AG20443 (cell line): ENCODE results near the gene SPSB3.

Experiments used
- DNase-seq: peaks from one replicate; pipeline ENCODE4 v3.0.0; 2012; ENCODE audit warnings: low spot score, mixed read lengths

Gene SPSB3

GRCh38 chr16:1782408-1783264, at the start of gene SPSB3, which contains the start of gene NUBP2:
TSS of gene SPSB3 (minus strand) at chr16:1782571. CDS start at chr16:1781483, 1,088 bp downstream.
TSS of gene NUBP2 (plus strand) at chr16:1782960. CDS start at chr16:1783021, 61 bp downstream.
- peak; percentile 99 for DNase-seq

DNA sequence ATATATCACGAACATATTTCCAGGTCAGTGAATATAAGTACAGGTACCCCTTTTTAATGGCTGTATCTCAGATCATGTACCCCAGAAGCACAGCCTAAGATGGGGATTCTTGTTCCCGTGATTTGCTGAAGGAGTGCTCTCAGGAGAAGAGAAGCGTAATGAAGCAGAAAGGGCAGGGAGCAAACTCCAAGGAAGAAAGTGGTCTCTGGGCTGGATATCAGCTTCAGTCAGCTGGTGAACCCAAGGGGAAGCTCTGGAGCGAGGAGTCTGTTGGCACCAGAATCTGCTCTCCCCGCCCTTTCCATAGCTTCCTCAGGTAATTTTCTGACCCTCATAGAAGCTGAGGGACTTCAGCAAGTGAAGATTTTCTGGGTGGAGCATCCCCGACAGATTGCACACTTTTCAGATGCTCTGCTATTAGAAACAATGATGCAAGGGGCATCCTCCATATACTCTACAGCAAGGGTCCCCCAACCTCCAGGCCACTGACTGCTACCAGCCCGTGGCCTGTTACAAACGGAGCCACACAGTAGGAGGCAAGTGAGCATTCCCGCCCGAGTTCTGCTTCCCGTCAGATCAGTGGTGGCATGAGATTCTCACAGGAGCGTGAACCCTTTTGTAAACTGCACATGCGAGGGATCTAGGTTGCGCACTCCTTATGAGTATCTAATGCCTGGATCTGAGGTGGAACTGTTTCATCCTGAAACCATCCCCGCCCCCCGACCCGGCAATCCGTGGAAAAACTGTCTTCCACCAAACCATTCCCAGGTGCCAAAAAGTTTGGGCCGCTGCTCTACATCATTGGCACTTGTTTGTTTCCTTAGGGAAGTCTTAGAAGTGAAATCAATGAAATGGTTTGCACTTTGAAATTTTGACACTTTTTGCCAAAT, 49.1 kb upstream of the SPSB3 start:
- DNase-seq = no peak

- no peak for DNase-seq
These were observed 47.8 kb upstream of the SPSB3 start for GRCh38 chr16:1830213-1830612.

GRCh38 chr16:1828645-1829410, 46.5 kb upstream of the SPSB3 start:
- no peak for DNase-seq

DNA sequence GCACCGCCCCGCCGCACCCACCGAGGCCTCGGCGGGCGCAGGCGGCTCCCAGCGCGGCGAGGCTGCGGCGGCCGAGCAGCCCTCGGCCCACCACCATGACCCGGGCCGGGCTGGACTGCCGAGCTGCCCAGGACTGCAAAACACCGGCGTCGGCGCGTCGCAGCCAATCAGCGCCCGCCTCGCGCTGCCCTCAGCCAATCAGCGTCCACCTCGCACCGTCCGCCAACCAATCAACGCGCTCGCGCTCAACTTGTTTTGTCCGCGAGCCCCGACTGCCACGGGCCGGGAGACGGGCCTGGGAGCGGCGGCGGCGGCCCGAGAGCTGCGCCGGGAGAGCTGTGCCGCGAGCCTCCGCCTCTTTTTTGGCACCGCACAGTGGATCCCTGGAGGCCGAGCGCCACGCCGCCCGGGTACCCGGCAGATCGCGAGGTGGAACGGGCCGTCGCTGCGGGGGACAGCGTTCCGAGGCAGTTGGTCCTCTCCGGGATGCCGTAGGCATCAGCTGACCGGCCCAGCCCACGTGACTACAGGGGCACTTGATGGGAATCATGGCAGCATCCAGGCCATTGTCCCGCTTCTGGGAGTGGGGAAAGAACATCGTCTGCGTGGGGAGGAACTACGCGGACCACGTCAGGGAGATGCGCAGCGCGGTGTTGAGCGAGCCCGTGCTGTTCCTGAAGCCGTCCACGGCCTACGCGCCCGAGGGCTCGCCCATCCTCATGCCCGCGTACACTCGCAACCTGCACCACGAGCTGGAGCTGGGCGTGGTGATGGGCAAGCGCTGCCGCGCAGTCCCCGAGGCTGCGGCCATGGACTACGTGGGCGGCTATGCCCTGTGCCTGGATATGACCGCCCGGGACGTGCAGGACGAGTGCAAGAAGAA, 44.6 kb upstream of the SPSB3 start, which contains the start of the genes FAHD1 and HAGH:
Gene FAHD1, plus strand, starts transcription at position 516 of the 883 bp plus-strand sequence. Its CDS starts 33 bp downstream, at position 549.
Gene HAGH, minus strand, starts transcription at position 135 of the 883 bp plus-strand sequence. Its CDS starts 38 bp downstream, at position 97.
- peak; percentile 100 for DNase-seq

DNA sequence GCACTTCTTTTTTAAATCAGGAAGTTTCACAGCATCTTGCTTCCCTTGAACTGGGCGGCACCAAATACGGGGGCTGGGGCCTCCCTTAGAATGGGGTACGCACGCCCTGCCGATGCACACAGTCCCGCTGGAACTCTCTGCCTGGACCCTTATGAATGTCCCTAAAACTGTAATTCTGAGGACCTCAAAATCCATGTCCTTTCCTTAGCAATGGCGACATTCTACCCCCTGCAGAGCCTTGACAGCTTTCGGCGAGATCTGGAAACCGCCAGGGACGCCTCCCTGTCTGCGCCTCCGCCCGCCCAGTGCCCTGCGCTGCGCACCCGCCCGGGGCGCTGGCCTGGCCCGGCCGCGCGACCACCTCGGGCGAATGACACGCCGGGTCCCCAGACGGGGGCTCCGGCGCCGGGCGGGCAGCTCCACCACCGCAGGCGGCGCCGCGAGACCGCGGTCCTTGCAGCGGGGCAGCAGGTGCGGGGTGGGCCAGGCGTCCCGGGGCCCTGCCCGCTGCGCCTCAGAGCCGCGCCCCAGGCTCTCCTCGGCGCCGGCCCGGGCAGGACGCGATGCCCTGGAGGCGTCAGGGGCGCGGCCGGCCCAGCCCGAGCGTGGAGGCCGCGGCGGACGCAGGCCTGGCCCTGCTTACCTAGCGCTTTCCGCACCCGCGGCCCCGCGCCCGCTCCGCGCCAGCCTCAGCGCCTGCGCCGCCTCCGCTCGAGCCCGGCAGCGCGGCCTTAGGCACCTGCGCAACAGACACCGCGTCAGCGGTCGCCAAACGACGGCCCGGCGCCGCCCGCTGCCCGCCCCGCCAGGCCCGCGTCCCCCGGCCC, 43.7 kb upstream of the SPSB3 start:
- peak; percentile 67 for DNase-seq

DNA sequence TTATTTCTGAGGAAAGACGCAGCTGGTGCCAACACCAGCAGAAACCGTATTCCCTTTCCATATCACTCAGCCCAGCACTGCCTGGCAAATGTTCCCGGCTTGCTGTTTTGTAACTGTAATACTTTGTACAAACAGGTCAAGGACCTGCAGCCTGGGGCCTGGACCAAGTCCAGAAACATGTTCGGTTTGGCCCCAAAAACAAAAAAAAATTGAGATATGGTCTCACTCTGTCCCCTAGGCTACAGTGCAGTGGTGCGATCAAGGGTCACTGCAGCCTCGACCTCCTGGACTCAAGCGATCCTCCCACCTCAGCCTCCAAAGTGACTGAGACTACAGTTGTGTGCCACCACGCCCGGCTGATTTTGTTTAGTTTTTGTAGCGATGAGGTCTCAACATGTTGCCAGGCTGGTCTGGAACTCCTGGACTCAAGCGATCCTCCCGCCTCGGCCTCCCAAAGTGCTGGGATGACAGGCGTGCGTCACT, 43.1 kb upstream of the SPSB3 start:
- DNase-seq = no peak

DNA sequence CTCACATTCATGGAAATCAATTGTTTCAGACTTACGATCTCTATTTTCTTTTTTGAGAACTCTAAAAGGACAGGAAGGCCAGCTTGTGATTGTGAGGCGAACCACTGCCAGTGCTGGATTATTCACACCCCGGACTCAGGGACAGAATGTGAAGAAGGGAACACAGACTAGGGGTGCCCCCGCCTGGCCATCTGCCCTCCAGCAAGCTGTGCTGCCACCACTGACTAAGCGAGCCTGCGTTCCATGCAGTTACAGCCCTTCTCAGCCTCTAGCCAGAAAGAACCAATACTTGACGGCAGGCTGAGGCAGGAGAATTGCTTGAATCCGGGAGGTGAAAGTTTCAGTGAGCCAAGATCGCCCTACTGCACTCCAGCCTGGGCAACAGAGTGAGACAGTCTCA, 41.5 kb upstream of the SPSB3 start:
- DNase-seq = no peak

GRCh38 chr16:1822801-1823200, 40.4 kb upstream of the SPSB3 start:
- no peak for DNase-seq

GRCh38 chr16:1821861-1822611, 39.7 kb upstream of the SPSB3 start:
- no peak for DNase-seq

DNA sequence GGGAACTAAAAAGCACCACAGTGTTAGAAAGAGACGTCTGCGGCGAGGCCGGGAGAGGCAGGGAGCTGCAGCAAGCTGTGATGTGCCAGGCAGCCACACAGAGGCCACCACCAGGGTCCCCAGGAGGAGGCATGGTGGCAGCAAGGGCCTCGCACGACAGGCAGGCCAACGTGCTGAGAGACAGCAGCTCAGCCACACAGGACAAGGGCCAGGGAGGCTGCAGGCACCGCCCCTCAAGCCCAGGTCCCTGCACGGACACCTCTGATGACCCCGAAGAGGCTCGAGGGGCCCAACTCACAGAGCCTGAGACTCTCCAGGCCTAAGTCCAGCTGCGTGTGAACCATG, 38.5 kb upstream of the SPSB3 start:
- DNase-seq = no peak

GRCh38 chr16:1820096-1820945, 38.0 kb upstream of the SPSB3 start:
- no peak for DNase-seq

DNA sequence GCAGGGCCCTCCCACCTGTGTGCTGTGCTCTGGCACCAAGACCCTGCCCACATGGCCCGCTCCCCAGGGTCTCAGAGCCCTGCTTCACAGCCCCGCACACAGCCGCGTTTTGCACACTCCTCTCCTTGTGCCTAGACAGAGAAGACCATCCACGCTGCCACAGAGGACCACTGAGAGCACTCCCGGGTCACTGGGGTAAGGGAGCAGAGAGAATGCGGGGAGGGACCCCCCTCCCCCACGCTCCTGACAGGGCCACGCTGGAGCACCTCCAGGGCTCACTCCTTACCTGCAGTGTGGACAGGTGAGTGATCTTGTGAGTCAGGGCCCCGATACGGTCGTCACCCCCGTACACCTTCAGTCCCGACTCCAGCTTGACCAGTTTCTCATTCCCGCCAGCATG, 37.2 kb upstream of the SPSB3 start:
- DNase-seq = no peak

- DNase-seq = no peak
These were observed 36.6 kb upstream of the SPSB3 start for GRCh38 chr16:1818873-1819525.

DNA sequence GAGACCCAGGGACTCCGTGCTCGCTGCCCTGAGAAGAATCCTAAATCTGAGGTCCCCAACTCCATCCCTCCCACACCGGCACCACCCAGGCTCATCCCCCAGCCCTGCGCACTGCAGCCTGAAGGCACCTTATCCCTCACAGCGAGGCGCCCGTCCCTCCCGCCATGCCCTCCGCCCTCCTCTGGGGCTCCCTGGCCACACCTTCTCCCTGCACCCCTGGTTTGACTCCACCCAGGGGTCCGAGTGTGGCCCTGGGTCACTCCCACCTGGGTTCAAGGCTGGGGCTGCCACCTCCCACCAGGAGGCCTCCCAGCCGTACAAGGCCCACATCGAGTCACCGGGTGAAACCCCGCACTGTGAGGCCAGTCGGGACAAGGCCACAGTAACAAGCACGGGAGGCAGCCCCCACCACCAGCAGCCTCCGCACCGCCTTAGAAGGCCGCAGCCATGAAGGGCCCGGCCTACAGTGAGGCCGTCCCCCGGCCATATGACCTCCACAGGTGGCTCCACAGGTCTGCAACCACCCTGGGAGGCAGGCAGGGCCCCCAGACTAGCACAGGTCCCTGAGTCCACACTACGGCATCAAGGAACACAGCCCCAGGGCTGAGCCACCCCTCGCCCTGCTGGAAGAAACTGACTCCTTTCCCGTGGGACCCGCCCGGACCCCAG, 36.0 kb upstream of the SPSB3 start:
- DNase-seq = no peak

- DNase-seq = no peak
These were observed 35.3 kb upstream of the SPSB3 start for GRCh38 chr16:1817716-1818115.

DNA sequence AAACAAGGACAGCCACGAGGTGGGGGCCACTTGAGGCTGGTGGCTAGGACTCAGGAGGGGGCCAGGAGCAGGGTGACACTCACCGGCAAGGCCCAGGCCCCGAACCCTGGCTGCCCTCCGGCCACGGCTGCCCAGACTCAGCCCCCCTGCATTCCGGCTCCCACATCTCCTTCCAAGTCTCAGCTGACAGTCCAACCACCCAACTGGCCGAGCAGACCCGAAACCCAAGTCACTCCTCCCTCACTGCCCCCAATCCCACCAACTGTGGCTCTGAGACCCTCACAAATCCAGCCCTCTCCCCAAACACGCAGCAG, 34.9 kb upstream of the SPSB3 start:
- DNase-seq = no peak
